GM23248 (cell line): Measurements from ENCODE around the gene CMBL. TPM values are rescaled to one million over a fixed set of nuclear protein-coding genes. Genes with fewer than 3 reads are reported as not detected.

ENCODE experiments used
- DNase-seq: peaks from one replicate; pipeline ENCODE4 v3.0.0-alpha.2; 2015
- H2AFZ ChIP-seq: fragments of 200-600 bp; sonication (generic); 2 replicates; pipeline ENCODE4 v1.6.1; 2016; ENCODE audit warnings: antibody characterized with exemption
- H3F3A ChIP-seq: fragments of 200-600 bp; sonication (generic); 2 replicates; pipeline ENCODE4 v1.6.1; 2016; ENCODE audit warnings: mild to moderate bottlenecking, antibody characterized with exemption, mixed run types; ENCODE audit not compliant: insufficient read depth
- H3K27ac ChIP-seq: fragments of 200-600 bp; sonication (generic); 2 replicates; pipeline ENCODE4 v1.5.1; 2016; ENCODE audit warnings: mild to moderate bottlenecking
- H3K27me3 ChIP-seq: fragments of 200-600 bp; sonication (generic); replicated peaks from 2 replicates; pipeline ENCODE4 v1.6.1; 2016; ENCODE audit warnings: mild to moderate bottlenecking; ENCODE audit not compliant: insufficient read depth
- H3K36me3 ChIP-seq: fragments of 200-600 bp; sonication (generic); 2 replicates; pipeline ENCODE4 v1.6.1; 2016; ENCODE audit warnings: low read depth, mild to moderate bottlenecking
- H3K4me1 ChIP-seq: fragments of 200-600 bp; sonication (generic); 2 replicates; pipeline ENCODE4 v1.6.1; 2016; ENCODE audit warnings: mild to moderate bottlenecking; ENCODE audit not compliant: insufficient read depth
- H3K4me2 ChIP-seq: fragments of 200-600 bp; sonication (generic); one replicate; pipeline ENCODE4 v1.6.1; 2016; ENCODE audit warnings: mild to moderate bottlenecking; ENCODE audit not compliant: unreplicated experiment
- H3K4me3 ChIP-seq: fragments of 200-600 bp; sonication (generic); 2 replicates; pipeline ENCODE4 v1.5.1; 2016; ENCODE audit warnings: mild to moderate bottlenecking
- H3K79me2 ChIP-seq: fragments of 200-600 bp; sonication (generic); 2 replicates; pipeline ENCODE4 v1.6.1; 2016; ENCODE audit warnings: mild to moderate bottlenecking; ENCODE audit not compliant: insufficient read depth
- H3K9ac ChIP-seq: fragments of 200-600 bp; sonication (generic); 2 replicates; pipeline ENCODE4 v1.6.1; 2016; ENCODE audit warnings: mild to moderate bottlenecking
- H3K9me2 ChIP-seq: fragments of 200-600 bp; sonication (generic); 2 replicates; pipeline ENCODE4 v1.6.1; 2016; ENCODE audit warnings: mixed run types, mild to moderate bottlenecking, moderate library complexity; ENCODE audit not compliant: insufficient read depth
- H3K9me3 ChIP-seq: fragments of 200-600 bp; sonication (generic); one replicate; pipeline ENCODE4 v1.6.1; 2017; ENCODE audit warnings: low read depth
- H4K20me1 ChIP-seq: fragments of 200-600 bp; sonication (generic); 2 replicates; pipeline ENCODE4 v1.6.0; 2016; ENCODE audit not compliant: insufficient read depth
- EZH2 ChIP-seq: fragments of 200-600 bp; sonication (generic); IDR thresholded peaks from 2 replicates; pipeline ENCODE4 v1.6.1; 2018; ENCODE audit warnings: antibody characterized with exemption, mild to moderate bottlenecking; ENCODE audit not compliant: insufficient read depth, poor library complexity, severe bottlenecking
- EZH2phosphoT487 ChIP-seq: fragments of 200-600 bp; sonication (generic); IDR thresholded peaks from 2 replicates; pipeline ENCODE4 v1.6.1; 2018; ENCODE audit warnings: antibody characterized with exemption, moderate library complexity, mild to moderate bottlenecking, low read depth; ENCODE audit not compliant: insufficient read depth
- WGBS, 2 experiments: methylation state at CpG; one replicate each; pipeline ENCODE4 v1.1.6; 2015 to 2017; ENCODE audit warnings: low lambda C conversion rate in 2 of 2, low coverage in 1 of 2; ENCODE audit errors: missing lambda C conversion rate in 2 of 2; 5-methylcytosine and 5-hydroxymethylcytosine counted together
- in situ Hi-C: fragments of 300-500 bp; cut with MboI; formaldehyde crosslinking; loops from 2 replicates; pipeline ENCODE4 v1.15.0; 2020
- polyA plus RNA-seq: library from polyadenylated mRNA; unstranded; fragments of >200 nt; fragmentation: Nextera tagmentation; extraction: Ambion mirVana; gene quantifications from 2 replicates; pipeline ENCODE4 v1.2.1, GENCODE V29; 2016
- total RNA-seq: library from RNA; depleted of rRNA; stranded (reverse); fragments of >200 nt; shearing (Covaris generic); gene quantifications from 2 replicates; pipeline ENCODE4 v1.2.3, GENCODE V29; 2014

Gene CMBL
- total and polyA plus RNA-seq, 2 experiments from 2014 or later = 4.0 to 14.6 TPM

GRCh38 chr5:10272053-10272874 lies 35.4 kb downstream of the CMBL start:
- Histone ChIP-seq H3K79me2 (no peaks in the 10 kb centered on the region), H3F3A (peaks cover 9% of the 10 kb centered on the region), H3K27me3 (no peaks in the 10 kb centered on the region), H3K4me2 (no peak overlapping the region), H3K4me3 (no peak overlapping the region), H2AFZ (no peak overlapping the region), H3K36me3 (no peaks in the 10 kb centered on the region), H3K4me1 (peaks cover 5% of the 10 kb centered on the region), H3K9me2 (no peaks in the 10 kb centered on the region), H3K27ac (no peak overlapping the region), H4K20me1 (no peaks in the 10 kb centered on the region), H3K9me3 (no peaks in the 10 kb centered on the region), H3K9ac (no peak overlapping the region)
- in situ Hi-C loops = no loop called here
- no peak for DNase-seq
- WGBS, 2 experiments = 84 to 90% methylated on average over 9 of the region's 9 CpGs
- no peak for TF ChIP-seq EZH2
- TF ChIP-seq EZH2phosphoT487 = no peak

DNA sequence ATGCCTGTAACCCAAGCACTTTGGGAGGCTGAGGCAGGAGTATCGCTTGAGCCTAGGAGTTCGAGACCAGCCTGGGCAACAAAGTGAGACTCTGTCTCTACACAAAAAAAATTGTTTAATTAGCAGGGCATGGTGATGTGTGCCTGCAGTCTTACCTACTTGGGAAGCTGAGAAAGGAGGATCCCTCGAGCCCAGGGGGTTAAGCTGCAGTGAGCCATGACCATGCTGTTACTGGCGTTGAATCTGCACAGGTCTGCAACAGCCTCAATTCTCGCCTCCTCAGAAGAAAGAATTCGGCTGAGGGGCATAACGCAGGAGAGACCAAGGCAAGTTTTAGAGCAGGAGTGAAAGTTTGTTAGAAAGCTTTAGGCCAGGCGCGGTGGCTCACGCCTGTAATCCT lies 39.6 kb downstream of the CMBL start:
- in situ Hi-C loops = no loop called here
- H3K27me3 ChIP-seq = no peaks in the 10 kb centered on the region
- no peaks in the 10 kb centered on the region for H3K79me2 ChIP-seq
- H2AFZ ChIP-seq = no peak overlapping the region
- H3K4me3 ChIP-seq = no peak overlapping the region
- 86 to 87% methylated on average over 8 to 10 of the region's 10 CpGs for WGBS, 2 experiments
- H3K27ac ChIP-seq = peak overlapping the region; percentile 75; the same call in 1 of the 2 replicates
- peaks cover 14% of the 10 kb centered on the region for H3K4me1 ChIP-seq
- H3K9me2 ChIP-seq = no peaks in the 10 kb centered on the region
- H4K20me1 ChIP-seq = no peaks in the 10 kb centered on the region
- H3K9me3 ChIP-seq = no peaks in the 10 kb centered on the region
- H3K4me2 ChIP-seq = no peak overlapping the region
- H3K9ac ChIP-seq = no peak overlapping the region
- peaks cover 23% of the 10 kb centered on the region for H3K36me3 ChIP-seq
- H3F3A ChIP-seq = peaks cover 47% of the 10 kb centered on the region
- no peak for DNase-seq
- TF ChIP-seq EZH2 (no peak), EZH2phosphoT487 (no peak)

GRCh38 chr5:10266839-10267238 lies 40.9 kb downstream of the CMBL start:
- no peak overlapping the region for H3K4me2 ChIP-seq
- H3K9ac ChIP-seq = no peak overlapping the region
- 84 to 87% methylated on average over 4 of the region's 4 CpGs for WGBS, 2 experiments
- no peaks in the 10 kb centered on the region for H3K9me3 ChIP-seq
- H3K27me3 ChIP-seq = no peaks in the 10 kb centered on the region
- no peaks in the 10 kb centered on the region for H4K20me1 ChIP-seq
- H3K79me2 ChIP-seq = no peaks in the 10 kb centered on the region
- H3K9me2 ChIP-seq = no peaks in the 10 kb centered on the region
- TF ChIP-seq EZH2 = no peak
- TF ChIP-seq EZH2phosphoT487 = no peak
- no peak for DNase-seq
- peaks cover 34% of the 10 kb centered on the region for H3K36me3 ChIP-seq
- peaks cover 14% of the 10 kb centered on the region for H3K4me1 ChIP-seq
- in situ Hi-C loops = no loop called here
- no peak overlapping the region for H2AFZ ChIP-seq
- H3K27ac ChIP-seq = peak overlapping the region; percentile 75
- peaks cover 57% of the 10 kb centered on the region for H3F3A ChIP-seq
- H3K4me3 ChIP-seq = no peak overlapping the region

GRCh38 chr5:10266137-10266536 lies 41.6 kb downstream of the CMBL start:
- Histone ChIP-seq H3K4me1 (peaks cover 14% of the 10 kb centered on the region), H3F3A (peaks cover 63% of the 10 kb centered on the region), H3K27ac (no peak overlapping the region), H3K4me3 (no peak overlapping the region), H3K9me3 (no peaks in the 10 kb centered on the region), H4K20me1 (no peaks in the 10 kb centered on the region), H3K9me2 (no peaks in the 10 kb centered on the region), H3K9ac (no peak overlapping the region), H2AFZ (no peak overlapping the region), H3K79me2 (no peaks in the 10 kb centered on the region), H3K27me3 (no peaks in the 10 kb centered on the region), H3K36me3 (peaks cover 40% of the 10 kb centered on the region), H3K4me2 (no peak overlapping the region)
- TF ChIP-seq EZH2 = no peak
- WGBS, 2 experiments = 62% methylated on average over 4 of the region's 4 CpGs
- in situ Hi-C loops = no loop called here
- no peak for DNase-seq
